ENCODE data around the gene GBX1.

The GBX1 gene

GRCh38 chr7:151175047-151175792, 7.7 kb upstream of the GBX1 start:
- H3K4me3 ChIP-seq (ENCODE audit: low read depth, low read length) = no peak overlapping the region
- no peak for DNase-seq (ENCODE audit: low read depth)

- no peak for DNase-seq (ENCODE audit: low read depth)
- no peak overlapping the region for H3K4me3 ChIP-seq (ENCODE audit: low read depth, low read length)
Measured at GRCh38 chr7:151174246-151175046, 7.0 kb upstream of the GBX1 start.

GRCh38 chr7:151173386-151174245, 6.1 kb upstream of the GBX1 start:
- H3K4me3 ChIP-seq (ENCODE audit: low read depth, low read length) = no peak overlapping the region

GRCh38 chr7:151172273-151173141, 5.0 kb upstream of the GBX1 start:
- H3K4me3 ChIP-seq (ENCODE audit: low read depth, low read length) = no peak overlapping the region
- DNase-seq (ENCODE audit: low read depth) = peak; percentile 7

More at GRCh38 chr7:151173386-151174245, 6.1 kb upstream of the GBX1 start:
- DNase-seq (ENCODE audit: low read depth) = no peak

- no peak for DNase-seq (ENCODE audit: low read depth)
- H3K4me3 ChIP-seq (ENCODE audit: low read depth, low read length) = no peak overlapping the region
Measured at GRCh38 chr7:151168787-151169162, 1.3 kb upstream of the GBX1 start.

GRCh38 chr7:151168003-151168786, 701 bp upstream of the GBX1 start:
- H3K4me3 ChIP-seq (ENCODE audit: low read depth, low read length) = peak overlapping the region; percentile 35
- DNase-seq (ENCODE audit: low read depth) = no peak

- no peak for DNase-seq (ENCODE audit: low read depth)
- peak overlapping the region; percentile 35 for H3K4me3 ChIP-seq (ENCODE audit: low read depth, low read length)
Measured at GRCh38 chr7:151166629-151167196, 781 bp downstream of the GBX1 start.

- H3K4me3 ChIP-seq (ENCODE audit: low read depth, low read length) = no peak overlapping the region
- DNase-seq (ENCODE audit: low read depth) = no peak
Measured at GRCh38 chr7:151161757-151162156, 5.7 kb downstream of the GBX1 start.

GRCh38 chr7:151157645-151158329, 9.7 kb downstream of the GBX1 start:
- H3K4me3 ChIP-seq (ENCODE audit: low read depth, low read length) = no peak overlapping the region
- DNase-seq (ENCODE audit: low read depth) = no peak

- no peak overlapping the region for H3K4me3 ChIP-seq (ENCODE audit: low read depth, low read length)
Measured at GRCh38 chr7:151152643-151153513, 14.6 kb downstream of the GBX1 start.

GRCh38 chr7:151150388-151150787, 17.1 kb downstream of the GBX1 start:
- H3K4me3 ChIP-seq (ENCODE audit: low read depth, low read length) = no peak overlapping the region
- DNase-seq (ENCODE audit: low read depth) = no peak

More at GRCh38 chr7:151152643-151153513, 14.6 kb downstream of the GBX1 start:
- no peak for DNase-seq (ENCODE audit: low read depth)

GRCh38 chr7:151148319-151149259, 18.9 kb downstream of the GBX1 start:
- H3K4me3 ChIP-seq (ENCODE audit: low read depth, low read length) = no peak overlapping the region
- DNase-seq (ENCODE audit: low read depth) = no peak

GRCh38 chr7:151146761-151147160, 20.7 kb downstream of the GBX1 start:
- no peak for DNase-seq (ENCODE audit: low read depth)
- H3K4me3 ChIP-seq (ENCODE audit: low read depth, low read length) = no peak overlapping the region

GRCh38 chr7:151144387-151144786, 23.1 kb downstream of the GBX1 start:
- no peak overlapping the region for H3K4me3 ChIP-seq (ENCODE audit: low read depth, low read length)
- DNase-seq (ENCODE audit: low read depth) = no peak

- no peak overlapping the region for H3K4me3 ChIP-seq (ENCODE audit: low read depth, low read length)
- no peak for DNase-seq (ENCODE audit: low read depth)
Measured at GRCh38 chr7:151143261-151144015, 24.1 kb downstream of the GBX1 start.

Measured in skeletal muscle cell (primary cell).